Measurements from ENCODE around the gene CCDC38.

Gene CCDC38

GRCh38 chr12:95962222-95962621 lies 19.8 kb upstream of the CCDC38 start:
- no peaks in the 10 kb centered on the region for H3K27me3 ChIP-seq
- intact Hi-C loops (cut with DNase I; ENCODE audit: low total_unique reads), result no loop called here
- no peak overlapping the region for H3K4me3 ChIP-seq
- H3K27ac ChIP-seq, result no peak overlapping the region
- no peaks in the 10 kb centered on the region for H3K4me1 ChIP-seq
- TF ChIP-seq CTCF (IDR thresholded peaks at IDR 0.05), result no peak
- H3K36me3 ChIP-seq, result no peaks in the 10 kb centered on the region
- no peak for DNase-seq
- no peaks in the 10 kb centered on the region for H3K9me3 ChIP-seq

GRCh38 chr12:95960241-95960640 lies 17.8 kb upstream of the CCDC38 start:
- Histone ChIP-seq H3K4me1 (no peaks in the 10 kb centered on the region), H3K27me3 (peaks cover 0 to 4% of the 10 kb centered on the region in 2 donors), H3K36me3 (no peaks in the 10 kb centered on the region), H3K4me3 (no peak overlapping the region), H3K27ac (no peak overlapping the region), H3K9me3 (no peaks in the 10 kb centered on the region)
- no peak for TF ChIP-seq CTCF (IDR thresholded peaks at IDR 0.05)
- DNase-seq, result no peak
- intact Hi-C loops (cut with DNase I; ENCODE audit: low total_unique reads), result no loop called here

GRCh38 chr12:95959107-95959506 lies 16.7 kb upstream of the CCDC38 start:
- Histone ChIP-seq H3K4me3 (no peak overlapping the region), H3K4me1 (no peaks in the 10 kb centered on the region), H3K36me3 (no peaks in the 10 kb centered on the region), H3K27me3 (peaks cover 0 to 4% of the 10 kb centered on the region in 2 donors), H3K9me3 (no peaks in the 10 kb centered on the region), H3K27ac (no peak overlapping the region)
- DNase-seq, result no peak
- intact Hi-C loops (cut with DNase I; ENCODE audit: low total_unique reads), result no loop called here
- no peak for TF ChIP-seq CTCF (IDR thresholded peaks at IDR 0.05)

- Histone ChIP-seq H3K27me3 (peaks cover 0 to 4% of the 10 kb centered on the region in 2 donors), H3K36me3 (no peaks in the 10 kb centered on the region), H3K4me1 (no peaks in the 10 kb centered on the region), H3K9me3 (no peaks in the 10 kb centered on the region), H3K4me3 (no peak overlapping the region), H3K27ac (no peak overlapping the region)
- no peak for TF ChIP-seq CTCF (IDR thresholded peaks at IDR 0.05)
- intact Hi-C loops (cut with DNase I; ENCODE audit: low total_unique reads), result no loop called here
- DNase-seq, result no peak
These were observed 14.2 kb upstream of the CCDC38 start for GRCh38 chr12:95956557-95957145.

GRCh38 chr12:95955549-95956159 lies 13.2 kb upstream of the CCDC38 start:
- Histone ChIP-seq H3K4me1 (no peaks in the 10 kb centered on the region), H3K36me3 (no peaks in the 10 kb centered on the region), H3K27me3 (peaks cover 0 to 4% of the 10 kb centered on the region in 2 donors), H3K9me3 (no peaks in the 10 kb centered on the region), H3K27ac (no peak overlapping the region), H3K4me3 (no peak overlapping the region)
- no peak for DNase-seq
- intact Hi-C loops (cut with DNase I; ENCODE audit: low total_unique reads), result no loop called here
- TF ChIP-seq CTCF (IDR thresholded peaks at IDR 0.05), result no peak
